HTERT RPE-1 (cell line): ENCODE results near the gene MORN3.
"Not testable (repeated sequence)": the region's sequence is repeated elsewhere in the genome, so short reads cannot be mapped to it uniquely, and the experiment has no call there.

Experiments
- in situ Hi-C: fragments of 300-500 bp; cut with MboI; formaldehyde crosslinking; loops from 4 replicates; pipeline ENCODE4 v1.14.3; 2020; ENCODE audit warnings: low sequenced_read_pairs

Gene MORN3, protein sequence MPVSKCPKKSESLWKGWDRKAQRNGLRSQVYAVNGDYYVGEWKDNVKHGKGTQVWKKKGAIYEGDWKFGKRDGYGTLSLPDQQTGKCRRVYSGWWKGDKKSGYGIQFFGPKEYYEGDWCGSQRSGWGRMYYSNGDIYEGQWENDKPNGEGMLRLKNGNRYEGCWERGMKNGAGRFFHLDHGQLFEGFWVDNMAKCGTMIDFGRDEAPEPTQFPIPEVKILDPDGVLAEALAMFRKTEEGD

DNA sequence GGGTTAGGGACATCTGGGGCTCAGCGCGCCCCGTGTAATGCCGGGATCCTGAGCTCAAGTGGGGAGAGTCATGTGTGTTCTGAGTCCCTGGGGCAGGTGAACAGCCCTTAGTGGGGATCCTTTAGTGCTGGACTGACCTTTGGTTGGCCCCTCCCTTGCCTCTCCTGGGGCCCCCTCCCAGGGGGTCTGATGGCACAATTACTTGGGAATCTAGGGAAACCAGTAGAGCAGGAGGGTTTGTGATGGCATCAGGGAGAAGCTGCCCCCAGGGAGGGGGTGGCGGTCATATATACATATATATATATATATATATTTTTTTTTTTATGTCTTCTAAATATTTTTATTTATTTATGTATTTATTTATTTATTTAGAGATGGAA, at the start of gene MORN3:
Gene MORN3 (minus strand): TSS at position 134 of the 380 bp plus-strand sequence. CDS start 171 bp downstream, outside the sequence.
- in situ Hi-C loops: no loop called here

DNA sequence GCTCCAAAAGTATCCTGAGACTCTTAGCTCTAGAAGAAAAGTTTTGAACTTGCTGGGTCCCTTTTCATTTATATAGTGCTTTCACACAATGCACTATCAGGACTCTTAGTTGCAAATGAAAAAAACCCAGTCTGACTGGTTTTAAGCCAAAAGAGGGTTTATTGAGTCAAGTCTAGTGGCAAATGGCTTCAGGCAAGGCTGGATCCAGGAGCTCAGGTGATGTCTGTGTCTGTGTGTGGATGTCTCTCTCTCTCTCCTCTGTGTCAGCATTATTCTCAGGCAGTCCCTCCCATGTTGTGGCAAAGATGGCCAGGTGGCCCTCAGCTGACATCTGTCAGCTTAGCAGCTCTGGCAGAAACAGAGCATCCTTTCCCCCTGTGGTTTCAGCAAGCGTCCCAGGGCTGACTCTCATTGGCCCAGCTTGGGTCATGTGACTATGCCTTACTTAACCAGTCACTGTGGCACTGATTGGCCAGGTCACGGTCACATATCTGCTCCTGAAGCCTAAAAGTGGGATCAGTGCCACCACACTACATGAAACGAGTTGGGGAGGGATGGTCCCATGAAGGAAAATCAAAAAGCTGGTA, 49.3 kb upstream of the MORN3 start:
- in situ Hi-C loops: no loop called here

DNA sequence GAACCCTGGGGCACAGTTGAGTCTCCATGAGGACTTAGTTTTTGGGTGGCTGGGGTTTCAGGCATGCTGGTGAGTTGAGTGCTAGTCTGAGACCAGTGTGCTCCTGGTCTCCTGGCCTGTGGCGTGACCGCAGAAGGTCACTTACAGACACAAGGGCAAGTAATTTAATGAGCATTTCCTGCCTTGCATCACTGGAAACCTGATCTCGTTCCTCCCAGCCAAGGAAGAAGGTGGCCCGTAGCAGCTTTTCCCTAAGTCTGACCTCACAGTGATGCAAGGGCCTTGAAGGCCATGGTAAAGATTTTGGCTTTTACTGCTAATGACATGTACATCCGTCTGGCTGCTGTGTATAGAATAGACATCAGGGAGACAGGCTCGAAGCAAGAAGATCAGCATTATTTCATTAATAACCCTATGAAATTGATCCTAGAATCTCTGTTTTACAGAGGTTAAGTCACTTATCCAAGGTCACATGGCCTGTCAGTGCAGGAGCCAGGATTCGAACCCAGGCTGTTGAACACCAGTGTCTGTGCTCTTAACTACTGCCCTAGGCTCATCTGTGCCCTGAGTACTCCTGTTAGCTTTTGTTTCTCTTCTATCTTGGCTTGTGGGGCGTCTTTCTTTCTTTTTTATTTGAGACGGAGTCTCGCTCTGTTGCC, 47.7 kb upstream of the MORN3 start:
- in situ Hi-C loops: no loop called here

DNA sequence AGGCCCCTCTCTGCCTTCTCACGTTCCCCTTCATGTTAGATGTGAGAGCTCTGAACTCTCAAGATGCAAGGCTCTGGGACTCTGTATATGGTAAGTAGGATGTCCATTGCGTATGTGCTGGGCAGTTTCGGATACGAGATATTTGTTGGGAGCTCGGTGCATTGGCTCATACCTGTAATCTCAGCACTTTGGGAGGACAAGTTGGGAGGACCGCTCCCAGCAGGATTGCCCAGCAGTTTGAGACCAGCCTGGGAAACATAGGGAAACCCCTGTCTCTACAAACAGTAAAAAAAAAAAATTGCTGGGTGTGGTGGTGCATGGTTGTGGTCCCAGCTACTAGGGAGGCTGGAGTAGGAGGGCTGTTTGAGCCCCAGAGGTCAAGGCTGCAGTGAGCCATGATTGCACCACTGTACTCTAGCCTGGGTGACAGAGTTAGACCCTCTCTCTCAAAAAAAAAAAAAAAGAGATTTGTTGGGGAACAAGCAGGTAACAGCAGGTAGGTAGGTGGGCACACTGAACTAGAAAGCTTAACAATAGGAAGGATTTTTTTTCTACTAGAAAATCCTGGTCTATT, 46.5 kb upstream of the MORN3 start:
- in situ Hi-C loops: no loop called here

DNA sequence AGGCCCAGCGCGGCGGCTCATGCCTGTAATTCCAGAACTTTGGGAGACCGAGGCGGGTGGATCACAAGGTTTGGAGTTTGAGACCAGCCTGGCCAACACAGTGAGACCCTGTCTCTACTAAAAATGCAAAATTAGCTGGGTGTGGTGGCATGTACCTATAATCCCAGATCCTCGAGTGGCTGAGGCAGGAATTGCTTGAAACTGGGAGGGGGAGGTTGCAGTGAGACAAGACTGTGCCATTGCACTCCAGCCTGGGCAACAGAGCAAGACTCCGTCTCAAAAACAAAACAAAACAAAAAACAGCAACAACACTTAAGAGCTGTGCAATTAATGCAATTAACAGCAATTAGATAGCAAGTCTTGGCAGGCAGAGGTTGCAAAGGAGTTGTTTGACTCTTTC, 45.6 kb upstream of the MORN3 start:
- in situ Hi-C loops: not testable (repeated sequence)

DNA sequence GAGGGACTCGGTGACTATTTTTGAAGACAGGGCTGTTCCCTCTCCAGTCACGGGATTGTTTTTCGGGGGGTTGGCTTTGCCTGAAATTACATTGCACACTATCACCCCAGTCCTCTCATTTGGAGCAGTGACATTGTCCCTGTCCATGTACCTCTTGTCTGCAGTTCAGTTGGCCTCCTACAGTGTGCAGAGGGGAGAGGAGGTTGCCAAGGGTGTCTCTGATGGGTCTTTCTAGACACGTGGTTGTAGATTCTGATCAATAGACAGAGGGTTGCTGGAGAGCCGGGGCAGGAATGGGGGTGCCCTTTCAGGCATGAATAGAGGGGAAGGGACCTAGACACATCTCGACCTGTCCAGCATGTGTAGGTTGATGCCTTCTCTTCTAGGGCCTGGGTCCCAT, 44.3 kb upstream of the MORN3 start:
- in situ Hi-C loops: no loop called here

DNA sequence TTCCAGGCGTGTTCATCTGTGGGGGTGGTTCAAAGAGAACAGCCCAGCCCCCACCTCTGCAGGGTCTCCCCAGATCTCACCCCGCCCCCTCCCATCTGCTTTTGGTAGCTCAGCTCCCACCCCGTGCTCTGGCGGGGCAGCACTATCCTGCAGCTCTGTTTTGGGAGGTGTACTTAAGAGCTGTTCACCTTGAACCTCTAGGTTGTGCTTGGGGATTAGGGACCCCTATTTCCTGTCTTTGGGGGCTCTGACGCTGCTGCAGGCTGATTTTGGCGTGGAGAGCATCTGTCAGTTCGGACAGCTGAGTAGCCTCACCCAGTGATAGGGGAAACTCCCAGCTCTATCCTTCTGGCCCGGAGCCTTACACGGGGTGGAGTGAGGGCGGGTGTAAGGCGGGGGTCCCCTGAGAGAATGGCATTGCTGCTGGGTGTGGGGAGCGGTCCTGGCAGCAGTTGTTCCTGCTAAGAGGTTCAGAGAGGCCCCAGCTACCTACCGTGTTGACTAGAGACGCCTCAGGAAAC, 43.9 kb upstream of the MORN3 start:
- in situ Hi-C loops: no loop called here

DNA sequence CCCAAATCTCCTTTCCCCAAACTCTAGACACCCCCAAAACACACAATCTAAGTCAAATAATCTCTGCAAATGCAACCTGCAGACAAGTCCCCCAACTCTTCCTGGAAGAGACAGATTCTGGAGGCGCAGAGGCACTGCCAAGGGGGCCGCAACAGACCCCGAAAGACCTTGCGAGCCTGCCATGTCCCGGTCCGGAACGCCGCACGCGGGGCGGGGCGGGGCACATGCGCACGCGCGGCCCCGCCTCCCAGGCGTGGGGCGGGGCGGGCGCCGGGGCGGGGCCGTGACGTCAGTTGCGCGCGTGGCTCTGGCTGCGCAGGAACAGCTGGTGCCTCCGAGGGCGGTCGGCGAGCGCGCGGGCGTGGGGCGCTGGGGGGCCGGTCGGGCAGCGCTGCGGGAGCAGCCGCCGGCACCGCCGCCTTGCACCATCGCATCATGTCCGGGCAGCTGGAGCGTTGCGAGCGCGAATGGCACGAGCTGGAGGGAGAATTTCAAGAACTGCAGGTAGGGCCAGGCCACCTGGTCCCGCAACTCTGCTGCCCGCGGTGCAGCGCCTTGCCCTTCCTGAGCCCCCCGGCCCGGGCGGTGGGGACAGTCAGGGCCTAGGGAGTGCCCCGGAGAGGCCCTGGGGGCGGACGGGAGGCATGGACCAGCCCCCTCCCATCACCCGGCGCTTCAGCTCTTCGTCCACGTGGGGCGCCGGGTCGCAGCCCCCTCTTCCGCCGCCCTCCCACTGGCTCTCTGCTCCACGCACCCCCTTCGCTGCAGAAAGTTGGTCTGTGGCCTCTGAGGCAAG, 43.2 kb upstream of the MORN3 start, which contains the start of gene TMEM120B:
Gene TMEM120B (plus strand): TSS at position 292 of the 796 bp plus-strand sequence. CDS start 144 bp downstream, at position 436.
- in situ Hi-C loops: no loop called here

DNA sequence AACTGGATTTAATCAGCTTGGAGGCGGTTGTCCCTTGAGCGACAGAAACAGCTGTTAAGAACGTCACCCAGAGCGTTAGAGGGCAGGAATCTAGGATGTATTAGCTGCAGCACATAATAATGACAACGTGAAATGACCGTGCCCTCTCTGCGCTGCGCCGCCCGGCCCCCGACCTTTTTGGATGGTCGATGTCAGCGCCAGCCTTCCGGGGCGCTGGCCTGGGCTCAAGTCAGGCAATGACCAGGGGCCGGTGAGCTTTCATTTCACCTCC, 42.7 kb upstream of the MORN3 start:
- in situ Hi-C loops: no loop called here

DNA sequence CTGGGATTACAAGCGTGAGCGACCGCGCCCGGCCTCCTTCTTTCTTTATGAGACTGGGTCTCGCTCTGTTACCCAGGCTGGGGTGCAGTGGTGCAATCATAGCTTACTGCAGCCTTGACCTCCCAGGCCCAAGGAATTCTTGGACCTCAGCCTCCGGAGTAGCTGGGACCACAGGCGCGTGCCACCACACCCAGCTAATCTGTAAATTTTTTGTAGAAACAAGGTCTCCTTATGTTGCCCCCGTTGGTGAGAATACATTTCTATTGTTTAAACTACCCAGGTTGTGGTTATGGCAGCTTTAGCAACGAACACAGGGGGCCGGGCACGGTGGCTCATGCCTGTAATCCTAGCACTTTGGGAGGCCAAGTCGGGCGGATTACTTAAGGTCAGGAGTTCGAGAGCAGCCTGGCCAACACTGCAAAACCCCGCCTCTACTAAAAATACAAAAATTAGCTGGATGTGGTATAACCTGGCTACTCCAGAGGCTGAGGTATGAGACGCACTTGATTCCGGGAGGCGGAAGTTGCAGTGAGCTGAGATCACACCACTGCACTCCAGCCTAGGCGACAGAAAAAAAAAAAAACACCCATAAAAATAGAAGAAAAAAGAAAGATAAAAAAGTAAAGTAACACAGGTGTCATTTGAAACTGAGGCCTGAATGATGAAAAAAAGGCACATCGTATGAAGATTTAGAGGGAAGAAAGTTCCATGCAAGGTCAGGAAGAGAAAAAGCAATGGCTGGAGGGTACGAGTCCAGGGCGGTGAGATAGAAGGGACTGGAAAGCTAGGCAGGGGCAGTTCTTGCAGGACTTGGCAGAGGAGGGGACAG, 42.1 kb upstream of the MORN3 start:
- in situ Hi-C loops: no loop called here

DNA sequence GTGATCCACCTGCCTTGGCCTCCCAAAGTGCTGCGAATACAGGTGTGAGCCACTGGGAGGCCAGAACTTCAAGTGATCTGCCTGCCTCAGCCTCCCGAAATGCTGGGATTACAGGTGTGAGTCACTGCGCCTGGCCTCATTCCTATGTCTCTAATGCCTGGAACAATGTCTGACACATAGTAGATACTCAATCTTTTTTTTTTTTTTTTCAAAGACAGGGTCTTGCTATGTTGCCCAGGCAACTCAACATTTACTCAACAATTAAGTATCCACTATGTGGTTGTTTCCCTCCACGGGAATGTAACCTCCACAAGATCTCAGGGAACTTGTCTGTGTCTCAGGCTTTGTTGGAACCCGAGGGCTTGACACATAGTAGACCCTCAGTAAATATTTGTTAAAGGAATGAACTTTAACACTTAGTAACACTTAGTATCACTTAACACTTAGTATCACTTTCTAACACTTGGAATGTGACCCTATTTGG, 40.1 kb upstream of the MORN3 start:
- in situ Hi-C loops: no loop called here

DNA sequence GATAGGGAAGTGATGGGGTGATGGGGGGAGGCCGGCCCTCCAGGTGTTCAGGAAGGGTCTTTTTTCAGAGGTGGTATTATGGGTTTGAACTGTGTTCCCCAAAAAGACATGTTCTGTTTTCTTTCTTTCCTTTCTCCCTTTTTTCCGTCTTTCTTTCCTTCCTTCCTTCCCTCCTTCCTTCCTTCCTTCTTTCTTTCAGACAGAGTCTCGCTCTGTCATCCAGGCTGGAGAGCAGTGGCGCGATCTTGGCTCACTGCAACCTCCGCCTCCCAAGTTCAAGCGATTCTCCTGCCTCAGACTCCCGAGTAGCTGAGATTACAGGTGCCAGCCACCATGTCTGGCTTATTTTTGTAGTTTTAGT, 39.6 kb upstream of the MORN3 start:
- in situ Hi-C loops: not testable (repeated sequence)

DNA sequence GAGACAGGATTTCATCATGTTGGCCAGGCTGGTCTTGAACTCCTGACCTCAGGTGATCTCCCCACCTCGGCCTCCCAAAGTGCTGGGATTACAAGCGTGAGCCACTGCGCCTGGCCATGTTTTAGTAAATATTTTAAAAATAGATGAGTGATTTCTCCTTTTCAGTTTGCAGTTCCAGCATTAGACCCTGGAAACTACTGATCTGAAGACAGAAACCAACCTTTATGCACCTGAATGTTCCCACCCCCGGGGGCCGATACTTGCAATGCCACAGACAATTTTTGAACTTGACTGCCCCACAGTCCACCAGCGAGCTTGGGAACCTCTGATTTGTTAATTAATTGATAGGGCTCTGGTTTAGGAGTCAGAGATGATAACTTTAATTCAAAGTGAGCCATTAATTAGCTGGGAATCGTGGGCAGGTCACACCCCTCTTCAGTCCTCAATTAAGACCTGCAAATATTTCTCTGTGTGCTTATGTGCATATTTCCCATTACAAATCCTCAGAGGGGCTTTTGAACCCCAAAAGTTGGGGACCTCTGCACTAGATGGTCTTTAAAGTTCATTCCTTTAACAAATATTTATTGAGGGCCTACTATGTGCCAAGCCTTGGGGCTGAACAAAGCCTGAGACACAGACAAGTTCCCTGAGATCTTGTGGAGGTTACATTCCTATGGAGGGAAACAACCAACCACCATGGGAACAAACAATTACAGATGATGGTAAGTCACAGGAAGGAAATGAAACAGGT, 39.0 kb upstream of the MORN3 start:
- in situ Hi-C loops: no loop called here

DNA sequence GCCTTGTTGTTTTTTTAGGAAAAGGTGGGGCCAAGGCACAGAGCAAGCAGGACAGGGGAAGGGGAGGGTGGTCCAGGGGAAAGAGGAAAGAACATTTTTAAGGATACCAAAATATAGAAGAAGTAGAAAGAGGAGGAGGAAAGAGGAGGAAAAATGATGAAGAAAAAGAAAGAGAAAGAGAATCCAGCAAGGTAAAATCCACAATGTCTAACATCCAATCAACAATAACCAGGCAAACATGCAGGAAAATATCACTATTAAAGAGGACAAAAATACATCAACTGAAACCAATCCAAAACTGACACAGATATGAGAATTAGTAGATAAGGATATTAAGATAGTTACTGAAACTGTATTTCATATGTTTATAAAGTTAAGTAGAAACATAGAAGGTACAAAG, 36.1 kb upstream of the MORN3 start:
- in situ Hi-C loops: no loop called here

DNA sequence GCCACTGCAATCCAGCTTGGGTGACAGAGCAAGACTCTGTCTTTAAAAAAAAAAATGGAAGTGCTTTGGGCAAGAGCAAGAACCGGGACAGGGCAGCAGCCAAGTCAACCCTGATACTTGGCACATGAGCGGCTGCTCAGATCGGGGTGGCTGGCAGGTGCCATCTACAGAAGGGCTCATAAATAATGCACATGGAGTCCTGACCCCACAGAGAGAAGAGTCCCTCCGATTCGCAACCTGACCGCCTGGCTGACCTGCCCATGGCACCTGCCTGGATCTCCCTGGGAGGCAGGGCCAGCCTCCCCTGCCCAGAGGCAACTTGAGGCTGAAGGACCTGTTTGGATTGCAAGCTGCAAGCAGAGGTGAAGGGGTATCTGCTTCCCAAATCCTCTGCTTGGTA, 33.5 kb upstream of the MORN3 start:
- in situ Hi-C loops: no loop called here

DNA sequence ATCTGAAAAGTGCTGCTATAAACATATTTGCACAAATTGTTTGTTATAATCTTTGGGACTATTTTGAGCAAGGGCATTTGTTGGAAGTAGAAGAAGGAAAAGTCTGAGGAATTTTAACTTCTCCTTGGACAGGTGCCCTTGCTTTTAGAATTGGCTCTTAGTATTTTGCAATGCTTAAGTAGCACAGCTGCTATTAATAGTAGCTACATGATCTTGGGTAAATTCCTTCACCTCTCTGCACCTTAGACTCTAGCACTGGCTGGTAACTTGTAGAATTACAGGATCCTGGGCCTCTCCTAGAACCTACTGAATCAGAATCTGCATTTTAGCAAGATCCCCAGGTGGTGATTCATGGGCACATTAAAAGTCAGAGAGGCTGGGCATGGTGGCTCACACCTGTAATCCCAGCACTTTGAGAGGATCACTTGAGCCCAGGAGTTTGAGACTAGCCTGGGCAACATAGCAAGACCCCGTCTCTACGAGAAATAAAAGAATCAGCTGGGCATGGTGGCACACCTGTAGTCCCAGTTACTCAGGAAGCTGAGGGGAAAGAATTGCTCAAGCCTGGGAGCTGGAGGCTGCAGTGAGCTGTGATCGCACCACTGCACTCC, 32.3 kb upstream of the MORN3 start:
- in situ Hi-C loops: no loop called here

DNA sequence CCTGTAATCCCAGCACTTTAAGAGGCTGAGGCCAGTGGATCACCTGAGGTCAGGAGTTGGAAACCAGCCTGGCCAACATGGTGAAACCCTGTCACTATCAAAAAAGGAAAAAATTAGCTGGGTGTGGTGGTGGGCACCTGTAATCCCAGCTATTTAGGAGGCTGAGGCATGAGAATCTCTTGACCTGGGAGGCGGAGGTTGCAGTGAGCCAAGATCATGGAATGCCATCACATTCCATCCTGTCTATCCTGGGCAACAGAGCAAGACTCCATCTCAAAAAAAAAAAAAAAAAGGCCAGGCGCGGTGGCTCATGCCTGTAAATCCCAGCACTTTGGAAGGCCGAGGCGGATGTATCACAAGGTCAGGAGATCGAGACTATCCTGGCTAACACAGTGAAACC, 28.4 kb upstream of the MORN3 start:
- in situ Hi-C loops: not testable (repeated sequence)

DNA sequence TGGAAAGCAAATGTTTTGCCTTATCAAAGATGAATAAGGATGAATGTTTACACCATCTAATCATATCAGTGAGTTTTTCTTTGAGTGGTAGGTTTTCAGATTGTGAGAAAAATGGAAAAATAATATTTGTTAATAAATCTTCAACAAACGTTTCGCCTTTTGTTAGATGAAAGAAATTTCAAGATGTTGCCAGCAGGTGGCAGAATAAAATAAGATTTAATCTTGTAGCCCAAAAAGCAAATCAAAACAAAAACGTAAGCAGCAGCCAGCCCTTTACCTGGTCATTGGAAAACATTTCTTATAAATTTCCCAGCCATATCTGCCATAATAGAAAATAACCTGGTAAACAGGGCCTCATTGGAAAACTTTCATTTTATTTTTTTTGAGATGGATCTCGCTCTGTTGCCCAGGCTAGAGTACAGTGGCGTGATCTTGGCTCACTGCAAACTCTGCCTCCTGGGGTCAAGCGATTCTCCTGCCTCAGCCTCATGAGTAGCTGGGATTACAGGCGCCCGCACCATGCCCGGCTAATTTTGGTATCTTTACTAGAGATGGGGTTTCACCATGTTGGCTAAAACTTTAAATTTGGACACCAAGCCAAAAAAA, 27.7 kb upstream of the MORN3 start:
- in situ Hi-C loops: no loop called here
